ENCODE data around the gene VSTM4. TPM values are rescaled to one million over a fixed set of nuclear protein-coding genes. Genes with fewer than 3 reads are reported as not detected.

The VSTM4 gene
- total and polyA plus RNA-seq, 3 experiments from 2014 or later, result 0.07 to 0.09 TPM; not detected in 1

DNA sequence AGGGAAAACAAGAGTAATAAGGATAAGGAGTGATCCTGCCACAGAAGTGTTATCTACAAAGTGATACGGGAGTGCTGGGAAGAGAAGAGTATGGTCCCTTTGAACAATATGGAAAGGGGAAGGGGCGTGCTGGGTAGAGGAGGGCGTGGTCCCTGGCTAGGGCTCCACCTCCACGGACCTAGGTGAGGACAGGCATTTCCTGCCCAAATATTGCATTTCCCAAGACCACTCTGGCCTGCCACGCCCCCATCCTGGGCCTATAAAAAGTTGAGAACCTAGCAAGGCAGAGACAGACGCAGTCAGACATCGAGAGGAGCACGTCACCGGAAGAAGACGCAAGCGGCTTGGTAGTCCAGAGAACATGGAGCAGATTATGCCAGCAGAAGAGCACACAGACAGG lies 22.8 kb downstream of the VSTM4 start:
- CTCF ChIA-PET, result no interaction called here
- POLR2A ChIA-PET, result no interaction called here

DNA sequence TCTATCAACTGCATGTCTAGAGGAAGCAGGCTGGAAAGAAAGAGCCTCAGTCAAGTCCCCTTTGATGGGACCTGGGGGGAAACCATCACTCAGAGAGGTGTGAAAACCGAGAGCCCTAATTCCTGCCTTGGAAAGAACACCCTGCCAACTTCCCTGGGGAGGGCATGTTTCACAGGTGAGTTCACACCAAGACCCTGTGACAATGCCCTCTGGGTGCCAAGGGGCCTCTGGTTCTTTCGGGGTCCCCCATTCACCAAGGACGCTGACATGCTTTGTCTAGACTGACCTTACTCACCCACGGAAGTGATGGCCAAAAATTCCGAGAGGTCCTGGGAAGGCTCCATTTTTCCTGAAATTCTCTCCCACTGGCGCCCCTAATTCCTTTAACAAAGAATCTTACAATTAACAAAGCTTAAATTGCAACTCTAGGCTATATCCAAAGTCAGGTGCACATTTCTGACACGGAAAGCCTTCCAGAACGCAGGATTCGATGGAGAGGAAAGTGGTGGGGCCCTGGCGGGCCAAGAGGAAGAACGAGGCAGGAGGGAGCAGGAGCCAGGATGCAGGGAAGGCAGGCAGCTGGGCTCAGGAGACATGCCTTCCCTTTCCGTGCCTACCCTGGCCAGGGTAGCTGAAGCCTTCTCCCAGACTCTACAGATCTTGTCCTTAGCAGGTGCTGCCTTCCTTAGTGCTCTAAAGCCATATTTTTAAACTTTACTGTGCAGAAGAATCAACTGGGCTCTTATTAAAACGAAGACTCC lies 23.7 kb downstream of the VSTM4 start:
- no peaks in the 10 kb centered on the region for H3K4me1 ChIP-seq (ENCODE audit: insufficient read depth, low read length)
- no peak overlapping the region for H3K27ac Mint-ChIP-seq
- peaks cover 0 to 7% of the 10 kb centered on the region in 2 donors for H3K27me3 Mint-ChIP-seq
- no peaks in the 10 kb centered on the region for H3K36me3 ChIP-seq (ENCODE audit: insufficient read depth, low read length)
- no peak overlapping the region for H3K27ac ChIP-seq (ENCODE audit: low read depth, low read length)
- DNase-seq, result no peak
- H3K9me3 ChIP-seq (ENCODE audit: low read length), result no peaks in the 10 kb centered on the region
- H3K4me3 Mint-ChIP-seq, result no peak overlapping the region
- peaks cover 0 to 9% (median 0%) of the 10 kb centered on the region in 3 donors for H3K36me3 Mint-ChIP-seq
- no peak overlapping the region for H3K4me3 ChIP-seq (ENCODE audit: low read length)
- ChIA-PET CTCF (no interaction called here), POLR2A (no interaction called here)
- H3K9me3 Mint-ChIP-seq, result peaks cover 3 to 10% (median 8%) of the 10 kb centered on the region in 5 donors
- no peaks in the 10 kb centered on the region for H3K4me1 Mint-ChIP-seq
- no peaks in the 10 kb centered on the region for H3K27me3 ChIP-seq (ENCODE audit: insufficient read depth, low read length, poor library complexity, severe bottlenecking)

More for the DNA sequence above, 22.8 kb downstream of the VSTM4 start:
- H3K4me3 Mint-ChIP-seq, result no peak overlapping the region
- H3K4me1 Mint-ChIP-seq, result no peaks in the 10 kb centered on the region
- no peak overlapping the region for H3K4me3 ChIP-seq (ENCODE audit: low read length)
- H3K27ac ChIP-seq (ENCODE audit: low read depth, low read length), result no peak overlapping the region
- H3K36me3 Mint-ChIP-seq, result peaks cover 0 to 2% (median 0%) of the 10 kb centered on the region in 3 donors
- peaks cover 0 to 2% (median 2%) of the 10 kb centered on the region in 5 donors for H3K9me3 Mint-ChIP-seq
- DNase-seq, result no peak
- no peaks in the 10 kb centered on the region for H3K27me3 ChIP-seq (ENCODE audit: insufficient read depth, low read length, poor library complexity, severe bottlenecking)
- H3K36me3 ChIP-seq (ENCODE audit: insufficient read depth, low read length), result no peaks in the 10 kb centered on the region
- H3K27ac Mint-ChIP-seq, result no peak overlapping the region
- H3K9me3 ChIP-seq (ENCODE audit: low read length), result no peaks in the 10 kb centered on the region
- H3K27me3 Mint-ChIP-seq, result peaks cover 0 to 7% of the 10 kb centered on the region in 2 donors
- H3K4me1 ChIP-seq (ENCODE audit: insufficient read depth, low read length), result no peaks in the 10 kb centered on the region

DNA sequence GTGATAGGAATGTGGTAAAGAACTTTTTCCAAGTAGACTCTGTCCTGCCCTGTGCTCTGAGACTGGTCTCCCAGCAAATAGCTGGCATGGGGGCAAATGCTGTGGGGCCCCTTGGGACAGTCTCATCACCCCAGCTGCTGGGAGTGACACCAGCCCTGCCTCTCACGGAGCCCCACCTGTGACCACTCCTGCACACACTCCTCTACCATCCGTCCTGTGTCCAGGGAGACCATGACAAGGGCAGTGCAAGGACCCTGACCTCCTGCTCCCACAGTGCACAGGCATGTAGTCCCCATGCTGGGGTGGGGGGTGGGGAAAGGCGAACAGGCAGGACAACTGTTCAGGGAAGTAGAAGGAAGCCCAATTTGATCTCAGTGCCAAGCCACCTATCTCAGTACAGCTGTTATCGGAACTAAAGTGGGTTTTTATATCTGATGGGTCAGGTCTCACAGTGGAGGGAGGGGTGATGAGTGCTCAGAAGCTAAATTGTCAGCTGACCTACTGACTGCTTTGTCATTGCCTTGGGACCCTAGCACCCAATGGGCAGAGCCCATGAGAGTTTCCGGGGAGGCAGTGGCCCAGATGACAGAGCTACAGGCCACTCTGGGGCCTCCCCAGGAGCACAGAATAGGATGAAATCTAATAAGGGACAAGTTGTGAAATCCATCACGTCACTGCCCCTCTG lies 24.5 kb downstream of the VSTM4 start:
- H3K27ac ChIP-seq (ENCODE audit: low read depth, low read length), result no peak overlapping the region
- ChIA-PET POLR2A (no interaction called here), CTCF (no interaction called here)
- H3K27me3 ChIP-seq (ENCODE audit: insufficient read depth, low read length, poor library complexity, severe bottlenecking), result no peaks in the 10 kb centered on the region
- DNase-seq, result no peak
- Mint-ChIP-seq H3K4me1 (no peaks in the 10 kb centered on the region), H3K4me3 (no peak overlapping the region), H3K27me3 (peaks cover 0 to 7% of the 10 kb centered on the region in 2 donors), H3K27ac (no peak overlapping the region), H3K36me3 (peaks cover 0 to 13% (median 0%) of the 10 kb centered on the region in 3 donors), H3K9me3 (peaks cover 3 to 14% (median 12%) of the 10 kb centered on the region in 5 donors)
- no peaks in the 10 kb centered on the region for H3K36me3 ChIP-seq (ENCODE audit: insufficient read depth, low read length)
- no peaks in the 10 kb centered on the region for H3K4me1 ChIP-seq (ENCODE audit: insufficient read depth, low read length)
- H3K4me3 ChIP-seq (ENCODE audit: low read length), result no peak overlapping the region
- H3K9me3 ChIP-seq (ENCODE audit: low read length), result no peaks in the 10 kb centered on the region

DNA sequence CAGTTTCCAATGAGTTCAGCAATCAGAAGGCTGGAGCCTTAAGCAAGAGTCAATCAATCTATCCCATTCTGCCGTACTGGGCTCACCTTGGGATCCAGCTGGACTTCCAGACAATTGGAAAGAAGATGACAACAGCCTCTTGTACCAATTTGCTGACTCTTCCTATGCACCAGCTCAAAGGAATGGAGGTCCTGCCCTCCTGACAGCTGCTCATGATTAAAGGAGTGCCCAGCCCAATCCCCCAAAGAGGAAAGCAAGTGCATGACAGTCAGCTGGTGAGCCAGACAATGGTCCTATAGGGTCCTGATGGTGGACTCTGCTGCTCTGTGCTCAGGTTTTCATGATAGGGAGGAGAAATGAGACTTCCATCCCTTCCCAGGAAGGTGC lies 25.1 kb downstream of the VSTM4 start:
- POLR2A ChIA-PET, result no interaction called here
- Mint-ChIP-seq H3K27ac (no peak overlapping the region), H3K36me3 (peaks cover 0 to 13% (median 0%) of the 10 kb centered on the region in 3 donors), H3K4me1 (no peaks in the 10 kb centered on the region), H3K9me3 (peaks cover 3 to 14% (median 12%) of the 10 kb centered on the region in 5 donors), H3K27me3 (peaks cover 0 to 7% of the 10 kb centered on the region in 2 donors), H3K4me3 (no peak overlapping the region)
- CTCF ChIA-PET, result no interaction called here
- no peak for DNase-seq
- no peaks in the 10 kb centered on the region for H3K4me1 ChIP-seq (ENCODE audit: insufficient read depth, low read length)
- H3K4me3 ChIP-seq (ENCODE audit: low read length), result no peak overlapping the region
- H3K27me3 ChIP-seq (ENCODE audit: insufficient read depth, low read length, poor library complexity, severe bottlenecking), result no peaks in the 10 kb centered on the region
- H3K36me3 ChIP-seq (ENCODE audit: insufficient read depth, low read length), result no peaks in the 10 kb centered on the region
- H3K9me3 ChIP-seq (ENCODE audit: low read length), result no peaks in the 10 kb centered on the region
- no peak overlapping the region for H3K27ac ChIP-seq (ENCODE audit: low read depth, low read length)

DNA sequence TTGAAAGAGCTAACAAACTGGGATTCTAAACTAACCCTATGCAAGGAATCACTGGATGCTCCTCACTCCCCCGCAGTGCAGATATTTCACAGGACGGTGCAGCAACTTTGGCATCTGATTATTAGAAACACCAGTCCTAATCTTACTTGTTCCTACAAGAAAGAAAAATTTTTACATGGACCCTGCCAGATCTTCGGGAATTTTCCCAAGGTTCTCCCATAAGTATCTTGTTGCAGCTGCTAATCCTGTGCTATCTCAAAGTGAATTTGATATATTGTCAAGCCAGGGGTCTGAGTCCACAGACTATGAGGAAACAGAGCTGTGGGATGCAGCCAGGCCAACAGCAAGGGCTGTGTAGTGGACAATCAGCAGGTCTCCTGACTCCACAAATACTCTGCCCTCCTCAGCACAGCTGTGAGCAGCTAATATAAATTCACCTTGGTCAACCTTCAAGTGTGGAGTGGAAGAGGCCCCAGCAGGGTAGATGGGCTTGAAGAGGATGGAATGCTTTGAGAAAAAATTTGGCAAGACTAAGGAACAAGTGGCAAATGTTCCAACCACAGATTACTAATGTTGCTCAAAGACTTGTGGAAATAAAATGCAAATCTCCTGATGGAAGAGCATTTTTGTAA lies 25.6 kb downstream of the VSTM4 start:
- no peak overlapping the region for H3K27ac ChIP-seq (ENCODE audit: low read depth, low read length)
- CTCF ChIA-PET, result interaction anchor here (1.3 kb wide), 1 partner anchor 15 kb away, joined by 4 read pairs; no protein-coding TSS in a partner anchor
- no peak overlapping the region for H3K4me3 Mint-ChIP-seq
- no peaks in the 10 kb centered on the region for H3K27me3 ChIP-seq (ENCODE audit: insufficient read depth, low read length, poor library complexity, severe bottlenecking)
- no peak for DNase-seq
- no peaks in the 10 kb centered on the region for H3K4me1 Mint-ChIP-seq
- H3K4me3 ChIP-seq (ENCODE audit: low read length), result no peak overlapping the region
- no peak overlapping the region for H3K27ac Mint-ChIP-seq
- no peaks in the 10 kb centered on the region for H3K9me3 ChIP-seq (ENCODE audit: low read length)
- no peaks in the 10 kb centered on the region for H3K36me3 ChIP-seq (ENCODE audit: insufficient read depth, low read length)
- H3K9me3 Mint-ChIP-seq, result peaks cover 3 to 14% (median 12%) of the 10 kb centered on the region in 5 donors
- no peaks in the 10 kb centered on the region for H3K4me1 ChIP-seq (ENCODE audit: insufficient read depth, low read length)
- H3K27me3 Mint-ChIP-seq, result peaks cover 0 to 7% of the 10 kb centered on the region in 2 donors
- peaks cover 0 to 13% (median 0%) of the 10 kb centered on the region in 3 donors for H3K36me3 Mint-ChIP-seq
- POLR2A ChIA-PET, result no interaction called here

DNA sequence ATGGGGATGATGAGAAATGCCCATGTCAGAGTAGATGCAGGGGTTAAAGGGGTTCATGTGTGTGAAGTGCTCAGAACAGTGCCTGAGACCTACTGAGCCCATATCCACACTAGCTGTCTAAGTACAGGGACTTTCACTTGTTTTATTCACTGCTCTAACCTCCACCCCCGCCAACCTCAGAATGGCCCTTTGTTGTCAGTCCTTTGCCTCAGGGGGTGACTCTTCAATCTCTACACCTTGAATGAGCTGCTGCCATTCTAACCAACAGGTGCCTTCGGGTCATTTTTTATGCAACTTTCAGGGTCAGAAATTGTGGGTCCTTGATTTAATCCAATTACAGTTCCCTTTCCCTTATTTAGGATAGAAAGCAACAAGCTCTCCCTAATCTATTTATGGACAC lies 26.2 kb downstream of the VSTM4 start:
- Histone ChIP-seq H3K27ac (ENCODE audit: low read depth, low read length) (no peak overlapping the region), H3K4me1 (ENCODE audit: insufficient read depth, low read length) (no peaks in the 10 kb centered on the region), H3K9me3 (ENCODE audit: low read length) (no peaks in the 10 kb centered on the region), H3K36me3 (ENCODE audit: insufficient read depth, low read length) (no peaks in the 10 kb centered on the region), H3K4me3 (ENCODE audit: low read length) (no peak overlapping the region), H3K27me3 (ENCODE audit: insufficient read depth, low read length, poor library complexity, severe bottlenecking) (no peaks in the 10 kb centered on the region)
- H3K9me3 Mint-ChIP-seq, result peaks cover 3 to 14% (median 12%) of the 10 kb centered on the region in 5 donors
- H3K27ac Mint-ChIP-seq, result no peak overlapping the region
- H3K4me1 Mint-ChIP-seq, result no peaks in the 10 kb centered on the region
- POLR2A ChIA-PET, result interaction anchor here (0.6 kb wide), 1 partner anchor 102 kb away, joined by 6 read pairs; no protein-coding TSS in a partner anchor
- CTCF ChIA-PET, result interaction anchor here (1.3 kb wide), 1 partner anchor 15 kb away, joined by 4 read pairs; no protein-coding TSS in a partner anchor
- no peak for DNase-seq
- peaks cover 0 to 13% (median 0%) of the 10 kb centered on the region in 3 donors for H3K36me3 Mint-ChIP-seq
- H3K4me3 Mint-ChIP-seq, result no peak overlapping the region
- H3K27me3 Mint-ChIP-seq, result peaks cover 0 to 7% of the 10 kb centered on the region in 2 donors

DNA sequence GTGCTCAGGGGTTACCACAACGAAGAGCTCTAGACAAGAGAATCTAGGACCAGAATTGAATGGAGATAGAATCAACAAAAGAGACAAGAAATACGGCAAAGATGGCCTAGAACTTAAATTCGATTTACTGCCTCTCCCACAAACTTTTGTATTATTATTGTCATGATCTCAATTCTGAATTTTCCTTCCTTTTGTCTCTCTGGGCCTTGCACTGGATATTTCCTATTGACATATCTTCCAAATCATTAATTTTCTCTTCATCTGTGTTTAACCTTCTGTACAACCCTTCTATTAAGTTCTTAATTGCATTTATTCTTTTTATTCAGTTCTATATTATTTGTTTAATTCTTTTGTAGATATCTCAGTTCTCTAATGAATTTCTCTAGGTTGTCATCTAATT lies 28.4 kb downstream of the VSTM4 start:
- Mint-ChIP-seq H3K9me3 (peaks cover 3 to 14% (median 12%) of the 10 kb centered on the region in 5 donors), H3K27me3 (peaks cover 0 to 3% of the 10 kb centered on the region in 2 donors), H3K27ac (no peak overlapping the region), H3K4me1 (no peaks in the 10 kb centered on the region), H3K4me3 (no peak overlapping the region), H3K36me3 (peaks cover 0 to 13% (median 0%) of the 10 kb centered on the region in 3 donors)
- Histone ChIP-seq H3K27me3 (ENCODE audit: insufficient read depth, low read length, poor library complexity, severe bottlenecking) (no peaks in the 10 kb centered on the region), H3K36me3 (ENCODE audit: insufficient read depth, low read length) (no peaks in the 10 kb centered on the region), H3K9me3 (ENCODE audit: low read length) (no peaks in the 10 kb centered on the region), H3K4me3 (ENCODE audit: low read length) (no peak overlapping the region), H3K4me1 (ENCODE audit: insufficient read depth, low read length) (no peaks in the 10 kb centered on the region), H3K27ac (ENCODE audit: low read depth, low read length) (no peak overlapping the region)
- ChIA-PET CTCF (no interaction called here), POLR2A (no interaction called here)
- no peak for DNase-seq

DNA sequence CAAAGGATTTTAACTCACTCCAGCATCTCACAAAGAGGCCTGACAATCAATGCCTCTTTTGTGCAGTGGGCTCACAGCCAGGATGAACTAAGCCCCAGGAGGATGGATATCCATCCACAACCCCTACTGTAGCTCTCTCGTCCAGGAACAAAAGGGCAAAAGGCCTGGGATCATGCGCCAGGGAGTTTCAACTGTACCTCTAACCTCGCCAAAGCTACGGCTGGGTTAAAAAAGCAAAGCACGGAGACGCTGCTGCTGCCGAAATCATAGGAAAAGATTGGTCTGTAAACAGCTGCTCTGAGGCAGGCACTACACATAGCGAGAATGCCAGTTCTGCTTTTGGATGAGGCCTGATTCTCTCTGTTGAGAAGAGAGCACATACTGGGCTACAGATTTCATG lies 32.1 kb downstream of the VSTM4 start:
- no peak overlapping the region for H3K4me3 ChIP-seq (ENCODE audit: low read length)
- no peaks in the 10 kb centered on the region for H3K36me3 ChIP-seq (ENCODE audit: insufficient read depth, low read length)
- no peaks in the 10 kb centered on the region for H3K27me3 Mint-ChIP-seq
- no peak overlapping the region for H3K4me3 Mint-ChIP-seq
- peaks cover 0 to 13% (median 0%) of the 10 kb centered on the region in 3 donors for H3K36me3 Mint-ChIP-seq
- H3K9me3 Mint-ChIP-seq, result peaks cover 3 to 14% (median 12%) of the 10 kb centered on the region in 5 donors
- H3K27ac Mint-ChIP-seq, result no peak overlapping the region
- H3K9me3 ChIP-seq (ENCODE audit: low read length), result no peaks in the 10 kb centered on the region
- no peaks in the 10 kb centered on the region for H3K27me3 ChIP-seq (ENCODE audit: insufficient read depth, low read length, poor library complexity, severe bottlenecking)
- H3K27ac ChIP-seq (ENCODE audit: low read depth, low read length), result no peak overlapping the region
- no peaks in the 10 kb centered on the region for H3K4me1 Mint-ChIP-seq
- ChIA-PET POLR2A (no interaction called here), CTCF (interaction anchor here (1.7 kb wide), 1 partner anchor 10 kb away, joined by 3 read pairs; no protein-coding TSS in a partner anchor)
- no peaks in the 10 kb centered on the region for H3K4me1 ChIP-seq (ENCODE audit: insufficient read depth, low read length)
- no peak for DNase-seq

Measured in CD8-positive, alpha-beta memory T cell (primary cell).